GM23338 (cell line): ENCODE data around the gene DAPK1.

ENCODE experiments used
- CREB1 ChIP-seq: fragments of 250-450 bp; sonication (Bioruptor Pico); IDR thresholded peaks from 2 replicates; pipeline ENCODE4 v1.5.0; 2020; ENCODE audit warnings: low read depth, mild to moderate bottlenecking, moderate library complexity
- ETS1 ChIP-seq: IDR thresholded peaks from 2 replicates; pipeline ENCODE4 v1.6.1; 2016; ENCODE audit warnings: antibody characterized with exemption
- EZH2 ChIP-seq: fragments of 200-600 bp; sonication (generic); IDR thresholded peaks from one replicate; pipeline ENCODE4 v1.8.0; 2017; ENCODE audit warnings: antibody characterized with exemption, mild to moderate bottlenecking, low read depth; ENCODE audit not compliant: unreplicated experiment
- EZH2phosphoT487 ChIP-seq: fragments of 200-600 bp; sonication (generic); IDR thresholded peaks from one replicate; pipeline ENCODE4 v1.8.1; 2018; ENCODE audit warnings: antibody characterized with exemption; ENCODE audit not compliant: unreplicated experiment
- JUNB ChIP-seq: IDR thresholded peaks from one replicate; pipeline ENCODE4 v1.6.1; 2016; ENCODE audit warnings: antibody characterized with exemption; ENCODE audit not compliant: unreplicated experiment
- POLR2AphosphoS5 ChIP-seq: IDR thresholded peaks from 2 replicates; pipeline ENCODE4 v1.6.1; 2016; ENCODE audit warnings: antibody characterized with exemption, low read depth
- REST ChIP-seq: IDR thresholded peaks from one replicate; pipeline ENCODE4 v1.6.1; 2018; ENCODE audit warnings: antibody characterized with exemption; ENCODE audit not compliant: unreplicated experiment
- STAT1 ChIP-seq: IDR thresholded peaks from one replicate; pipeline ENCODE4 v1.6.1; 2016; ENCODE audit warnings: antibody characterized with exemption; ENCODE audit not compliant: unreplicated experiment
- ZNF114 ChIP-seq: fragments of 250-450 bp; sonication (Bioruptor Pico); IDR thresholded peaks from 2 replicates; pipeline ENCODE4 v1.5.0; 2020; ENCODE audit warnings: mild to moderate bottlenecking, moderate library complexity
- ZNF331 ChIP-seq: fragments of 250-450 bp; sonication (Bioruptor Pico); IDR thresholded peaks from 2 replicates; pipeline ENCODE4 v1.5.0; 2020; ENCODE audit warnings: low read depth, mild to moderate bottlenecking, moderate library complexity
- TF ChIP-seq, protein P1 (sequence below), 2 experiments: fragments of 200-600 bp in 1 of 2; sonication (generic) in 1 of 2; conservative IDR thresholded peaks; 2 replicates each; pipeline versions ENCODE4 v1.5.1 to v1.6.1; 2016 to 2017; ENCODE audit warnings: antibody characterized with exemption in 2 of 2, low read depth in 2 of 2, mild to moderate bottlenecking in 2 of 2, moderate library complexity in 1 of 2
- TF ChIP-seq, protein P2 (sequence below): fragments of 250-450 bp; sonication (Bioruptor Pico); IDR thresholded peaks from 2 replicates; pipeline ENCODE4 v1.5.0; 2020; ENCODE audit warnings: mild to moderate bottlenecking, moderate library complexity

DNA sequence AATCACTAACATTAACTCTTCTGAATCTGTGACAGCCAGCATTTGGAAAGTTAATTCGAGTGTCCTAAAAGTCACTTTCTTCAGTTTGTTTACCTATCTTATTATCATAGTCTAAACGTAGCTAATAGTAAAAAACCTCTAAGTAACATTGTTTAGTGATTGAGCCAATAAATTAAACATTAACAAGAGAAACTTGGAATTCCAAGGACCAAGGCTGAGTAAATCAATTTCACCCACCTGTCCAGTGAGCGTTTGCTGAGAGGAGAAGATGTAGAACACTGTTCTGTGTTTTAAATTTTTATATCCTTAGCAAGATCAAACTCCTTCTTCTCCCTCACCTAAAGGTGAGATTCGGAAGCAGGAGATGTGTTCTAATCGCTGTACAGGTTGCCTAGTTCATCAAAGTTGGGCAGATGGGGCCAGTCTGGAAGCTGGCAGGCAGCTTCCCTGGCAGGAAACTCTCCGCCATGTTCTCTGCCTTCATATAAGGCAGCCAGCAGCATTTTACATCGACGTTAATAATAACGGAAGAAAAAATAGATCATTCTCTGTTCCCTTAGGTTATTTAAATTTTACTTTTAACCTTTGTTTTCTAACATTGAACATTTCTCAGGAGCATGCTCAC, 89.2 kb downstream of the DAPK1 start:
- TF ChIP-seq, protein P1, sequence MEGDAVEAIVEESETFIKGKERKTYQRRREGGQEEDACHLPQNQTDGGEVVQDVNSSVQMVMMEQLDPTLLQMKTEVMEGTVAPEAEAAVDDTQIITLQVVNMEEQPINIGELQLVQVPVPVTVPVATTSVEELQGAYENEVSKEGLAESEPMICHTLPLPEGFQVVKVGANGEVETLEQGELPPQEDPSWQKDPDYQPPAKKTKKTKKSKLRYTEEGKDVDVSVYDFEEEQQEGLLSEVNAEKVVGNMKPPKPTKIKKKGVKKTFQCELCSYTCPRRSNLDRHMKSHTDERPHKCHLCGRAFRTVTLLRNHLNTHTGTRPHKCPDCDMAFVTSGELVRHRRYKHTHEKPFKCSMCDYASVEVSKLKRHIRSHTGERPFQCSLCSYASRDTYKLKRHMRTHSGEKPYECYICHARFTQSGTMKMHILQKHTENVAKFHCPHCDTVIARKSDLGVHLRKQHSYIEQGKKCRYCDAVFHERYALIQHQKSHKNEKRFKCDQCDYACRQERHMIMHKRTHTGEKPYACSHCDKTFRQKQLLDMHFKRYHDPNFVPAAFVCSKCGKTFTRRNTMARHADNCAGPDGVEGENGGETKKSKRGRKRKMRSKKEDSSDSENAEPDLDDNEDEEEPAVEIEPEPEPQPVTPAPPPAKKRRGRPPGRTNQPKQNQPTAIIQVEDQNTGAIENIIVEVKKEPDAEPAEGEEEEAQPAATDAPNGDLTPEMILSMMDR (conservative IDR thresholded peaks at IDR 0.05; ENCODE audit: low read depth in 2 of 2), result no peak
- TF ChIP-seq CREB1 (CRISPR knock-in tag), result no peak
- no peak for TF ChIP-seq EZH2
- TF ChIP-seq STAT1, result no peak
- TF ChIP-seq JUNB, result no peak
- no peak for TF ChIP-seq POLR2AphosphoS5
- TF ChIP-seq EZH2phosphoT487, result no peak
- TF ChIP-seq ZNF114 (CRISPR knock-in tag), result no peak
- TF ChIP-seq REST, result no peak
- no peak for TF ChIP-seq ZNF331 (CRISPR knock-in tag)
- TF ChIP-seq, protein P2, sequence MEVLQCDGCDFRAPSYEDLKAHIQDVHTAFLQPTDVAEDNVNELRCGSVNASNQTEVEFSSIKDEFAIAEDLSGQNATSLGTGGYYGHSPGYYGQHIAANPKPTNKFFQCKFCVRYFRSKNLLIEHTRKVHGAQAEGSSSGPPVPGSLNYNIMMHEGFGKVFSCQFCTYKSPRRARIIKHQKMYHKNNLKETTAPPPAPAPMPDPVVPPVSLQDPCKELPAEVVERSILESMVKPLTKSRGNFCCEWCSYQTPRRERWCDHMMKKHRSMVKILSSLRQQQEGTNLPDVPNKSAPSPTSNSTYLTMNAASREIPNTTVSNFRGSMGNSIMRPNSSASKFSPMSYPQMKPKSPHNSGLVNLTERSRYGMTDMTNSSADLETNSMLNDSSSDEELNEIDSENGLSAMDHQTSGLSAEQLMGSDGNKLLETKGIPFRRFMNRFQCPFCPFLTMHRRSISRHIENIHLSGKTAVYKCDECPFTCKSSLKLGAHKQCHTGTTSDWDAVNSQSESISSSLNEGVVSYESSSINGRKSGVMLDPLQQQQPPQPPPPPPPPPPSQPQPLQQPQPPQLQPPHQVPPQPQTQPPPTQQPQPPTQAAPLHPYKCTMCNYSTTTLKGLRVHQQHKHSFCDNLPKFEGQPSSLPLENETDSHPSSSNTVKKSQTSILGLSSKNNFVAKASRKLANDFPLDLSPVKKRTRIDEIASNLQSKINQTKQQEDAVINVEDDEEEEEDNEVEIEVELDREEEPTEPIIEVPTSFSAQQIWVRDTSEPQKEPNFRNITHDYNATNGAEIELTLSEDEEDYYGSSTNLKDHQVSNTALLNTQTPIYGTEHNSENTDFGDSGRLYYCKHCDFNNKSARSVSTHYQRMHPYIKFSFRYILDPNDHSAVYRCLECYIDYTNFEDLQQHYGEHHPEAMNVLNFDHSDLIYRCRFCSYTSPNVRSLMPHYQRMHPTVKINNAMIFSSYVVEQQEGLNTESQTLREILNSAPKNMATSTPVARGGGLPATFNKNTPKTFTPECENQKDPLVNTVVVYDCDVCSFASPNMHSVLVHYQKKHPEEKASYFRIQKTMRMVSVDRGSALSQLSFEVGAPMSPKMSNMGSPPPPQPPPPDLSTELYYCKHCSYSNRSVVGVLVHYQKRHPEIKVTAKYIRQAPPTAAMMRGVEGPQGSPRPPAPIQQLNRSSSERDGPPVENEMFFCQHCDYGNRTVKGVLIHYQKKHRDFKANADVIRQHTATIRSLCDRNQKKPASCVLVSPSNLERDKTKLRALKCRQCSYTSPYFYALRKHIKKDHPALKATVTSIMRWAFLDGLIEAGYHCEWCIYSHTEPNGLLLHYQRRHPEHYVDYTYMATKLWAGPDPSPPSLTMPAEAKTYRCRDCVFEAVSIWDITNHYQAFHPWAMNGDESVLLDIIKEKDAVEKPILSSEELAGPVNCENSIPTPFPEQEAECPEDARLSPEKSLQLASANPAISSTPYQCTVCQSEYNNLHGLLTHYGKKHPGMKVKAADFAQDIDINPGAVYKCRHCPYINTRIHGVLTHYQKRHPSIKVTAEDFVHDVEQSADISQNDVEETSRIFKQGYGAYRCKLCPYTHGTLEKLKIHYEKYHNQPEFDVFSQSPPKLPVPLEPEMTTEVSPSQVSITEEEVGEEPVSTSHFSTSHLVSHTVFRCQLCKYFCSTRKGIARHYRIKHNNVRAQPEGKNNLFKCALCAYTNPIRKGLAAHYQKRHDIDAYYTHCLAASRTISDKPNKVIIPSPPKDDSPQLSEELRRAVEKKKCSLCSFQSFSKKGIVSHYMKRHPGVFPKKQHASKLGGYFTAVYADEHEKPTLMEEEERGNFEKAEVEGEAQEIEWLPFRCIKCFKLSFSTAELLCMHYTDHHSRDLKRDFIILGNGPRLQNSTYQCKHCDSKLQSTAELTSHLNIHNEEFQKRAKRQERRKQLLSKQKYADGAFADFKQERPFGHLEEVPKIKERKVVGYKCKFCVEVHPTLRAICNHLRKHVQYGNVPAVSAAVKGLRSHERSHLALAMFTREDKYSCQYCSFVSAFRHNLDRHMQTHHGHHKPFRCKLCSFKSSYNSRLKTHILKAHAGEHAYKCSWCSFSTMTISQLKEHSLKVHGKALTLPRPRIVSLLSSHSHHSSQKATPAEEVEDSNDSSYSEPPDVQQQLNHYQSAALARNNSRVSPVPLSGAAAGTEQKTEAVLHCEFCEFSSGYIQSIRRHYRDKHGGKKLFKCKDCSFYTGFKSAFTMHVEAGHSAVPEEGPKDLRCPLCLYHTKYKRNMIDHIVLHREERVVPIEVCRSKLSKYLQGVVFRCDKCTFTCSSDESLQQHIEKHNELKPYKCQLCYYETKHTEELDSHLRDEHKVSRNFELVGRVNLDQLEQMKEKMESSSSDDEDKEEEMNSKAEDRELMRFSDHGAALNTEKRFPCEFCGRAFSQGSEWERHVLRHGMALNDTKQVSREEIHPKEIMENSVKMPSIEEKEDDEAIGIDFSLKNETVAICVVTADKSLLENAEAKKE (CRISPR knock-in tag), result no peak
- TF ChIP-seq ETS1, result no peak
